Smooth muscle cell (in vitro differentiated cells): ENCODE data around the gene BRSK2. TPM values are rescaled to one million over a fixed set of nuclear protein-coding genes. Genes with fewer than 3 reads are reported as not detected.

Experiments used
- DNase-seq: peaks from one replicate; lab custom pipeline; 2025; ENCODE audit not compliant: unreplicated experiment; lab: John Stamatoyannopoulos, UW
- H2AFZ ChIP-seq: fragments of 200-600 bp; sonication (generic); 2 replicates; pipeline ENCODE4 v1.6.0; 2016; ENCODE audit warnings: antibody characterized with exemption, low read depth, mild to moderate bottlenecking
- H3F3A ChIP-seq: fragments of 200-600 bp; sonication (generic); 2 replicates; pipeline ENCODE4 v1.6.0; 2017; ENCODE audit warnings: antibody characterized with exemption, low read depth
- H3K27ac ChIP-seq: fragments of 200-600 bp; sonication (generic); 2 replicates; pipeline ENCODE4 v1.5.1; 2016; ENCODE audit warnings: low read depth, mild to moderate bottlenecking
- H3K27me3 ChIP-seq: fragments of 200-600 bp; sonication (generic); 2 replicates; pipeline ENCODE4 v1.6.1; 2016; ENCODE audit warnings: low read depth, mild to moderate bottlenecking
- H3K36me3 ChIP-seq: fragments of 200-600 bp; sonication (generic); 2 replicates; pipeline ENCODE4 v1.5.1; 2016; ENCODE audit warnings: low read depth
- H3K4me1 ChIP-seq: fragments of 200-600 bp; sonication (generic); 2 replicates; pipeline ENCODE4 v1.5.1; 2016; ENCODE audit warnings: low read depth
- H3K4me2 ChIP-seq: fragments of 200-600 bp; sonication (generic); 2 replicates; pipeline ENCODE4 v1.6.0; 2016; ENCODE audit warnings: mild to moderate bottlenecking
- H3K4me3 ChIP-seq: fragments of 200-600 bp; sonication (generic); 2 replicates; pipeline ENCODE4 v1.5.1; 2016; ENCODE audit warnings: mild to moderate bottlenecking
- H3K79me2 ChIP-seq: fragments of 200-600 bp; sonication (generic); 2 replicates; pipeline ENCODE4 v1.6.0; 2016; ENCODE audit warnings: low read depth, mild to moderate bottlenecking
- H3K9ac ChIP-seq: fragments of 200-600 bp; sonication (generic); 2 replicates; pipeline ENCODE4 v1.6.0; 2016; ENCODE audit warnings: low read depth
- H3K9me3 ChIP-seq: fragments of 200-600 bp; sonication (generic); replicated peaks from 2 replicates; pipeline ENCODE4 v1.5.1; 2016; ENCODE audit warnings: low read depth
- H4K20me1 ChIP-seq: fragments of 200-600 bp; sonication (generic); 2 replicates; pipeline ENCODE4 v1.6.0; 2016; ENCODE audit warnings: low read depth
- CTCF ChIP-seq: fragments of 200-600 bp; sonication (generic); IDR thresholded peaks from 2 replicates; pipeline ENCODE4 v1.5.1; 2017; ENCODE audit warnings: borderline replicate concordance, mild to moderate bottlenecking, antibody characterized with exemption; ENCODE audit not compliant: insufficient read depth, poor library complexity, severe bottlenecking
- WGBS: methylation state at CpG from one replicate; pipeline ENCODE4 v1.1.7; 2016; ENCODE audit warnings: low lambda C conversion rate; 5-methylcytosine and 5-hydroxymethylcytosine counted together
- polyA plus RNA-seq: library from polyadenylated mRNA; unstranded; fragments of >200 nt; fragmentation: Nextera tagmentation; extraction: Ambion mirVana; gene quantifications from 2 replicates; pipeline ENCODE4 v1.2.1, GENCODE V29; 2016
- total RNA-seq: library from RNA; depleted of rRNA; stranded (reverse); fragments of >200 nt; gene quantifications from 2 replicates; pipeline ENCODE4 v1.2.3, GENCODE V29; 2014

The BRSK2 gene
- total and polyA plus RNA-seq, 2 experiments from 2014 or later, result 1.5 to 5.2 TPM

GRCh38 chr11:1460396-1460985 lies 70.8 kb downstream of the BRSK2 start:
- no peaks in the 10 kb centered on the region for H3K9me3 ChIP-seq
- H3K9ac ChIP-seq, result no peak overlapping the region
- TF ChIP-seq CTCF, result no peak
- 88% methylated on average over 14 of the region's 44 CpGs for WGBS
- H3K27me3 ChIP-seq, result no peaks in the 10 kb centered on the region
- no peaks in the 10 kb centered on the region for H3K79me2 ChIP-seq
- H3K36me3 ChIP-seq, result no peaks in the 10 kb centered on the region
- H3K4me3 ChIP-seq, result no peak overlapping the region
- H3K27ac ChIP-seq, result no peak overlapping the region
- no peaks in the 10 kb centered on the region for H3F3A ChIP-seq
- no peak for DNase-seq
- H2AFZ ChIP-seq, result no peak overlapping the region
- no peak overlapping the region for H3K4me2 ChIP-seq
- H4K20me1 ChIP-seq, result no peaks in the 10 kb centered on the region
- no peaks in the 10 kb centered on the region for H3K4me1 ChIP-seq

- DNase-seq, result no peak
- H3K9me3 ChIP-seq, result no peaks in the 10 kb centered on the region
- H3K4me3 ChIP-seq, result no peak overlapping the region
- no peak for TF ChIP-seq CTCF
- no peaks in the 10 kb centered on the region for H3K36me3 ChIP-seq
- no peak overlapping the region for H3K4me2 ChIP-seq
- no peaks in the 10 kb centered on the region for H3K4me1 ChIP-seq
- no peak overlapping the region for H3K27ac ChIP-seq
- no peak overlapping the region for H2AFZ ChIP-seq
- no peaks in the 10 kb centered on the region for H3K79me2 ChIP-seq
- no peaks in the 10 kb centered on the region for H3F3A ChIP-seq
- H3K27me3 ChIP-seq, result no peaks in the 10 kb centered on the region
- no peak overlapping the region for H3K9ac ChIP-seq
- WGBS, result 91% methylated on average over 35 of the region's 50 CpGs
- H4K20me1 ChIP-seq, result no peaks in the 10 kb centered on the region
These were observed 71.5 kb downstream of the BRSK2 start for GRCh38 chr11:1460986-1461825.

- H3K4me1 ChIP-seq, result no peaks in the 10 kb centered on the region
- DNase-seq, result no peak
- no peak overlapping the region for H3K9ac ChIP-seq
- no peaks in the 10 kb centered on the region for H3K79me2 ChIP-seq
- no peaks in the 10 kb centered on the region for H3K36me3 ChIP-seq
- no peaks in the 10 kb centered on the region for H3K9me3 ChIP-seq
- no peaks in the 10 kb centered on the region for H4K20me1 ChIP-seq
- no peak overlapping the region for H3K4me3 ChIP-seq
- no peak overlapping the region for H3K27ac ChIP-seq
- H2AFZ ChIP-seq, result no peak overlapping the region
- 92% methylated on average over 37 of the region's 46 CpGs for WGBS
- no peak for TF ChIP-seq CTCF
- H3K27me3 ChIP-seq, result no peaks in the 10 kb centered on the region
- H3F3A ChIP-seq, result no peaks in the 10 kb centered on the region
- no peak overlapping the region for H3K4me2 ChIP-seq
These were observed 72.3 kb downstream of the BRSK2 start for GRCh38 chr11:1461826-1462697.
